Stimulated activated memory B cell treated with anti-CD40 and anti-IgM and Interleukin-4, amounts not matched to agents 10 μg/mL and 1 μg/mL and 100 μg/mL, for 72 hours (primary cell): Measurements from ENCODE around the gene UTP18.
"Not testable (repeated sequence)": the region's sequence is repeated elsewhere in the genome, so short reads cannot be mapped to it uniquely, and the experiment has no call there.

Experiments used
- ATAC-seq: fragments of 150-1000 bp; cut with Tn5 transposase; 2 replicates; pipeline ENCODE4 v1.10.0; 2021
- H3K27ac Mint-ChIP-seq: one replicate; pipeline ENCODE4 v1.8.0; 2022; ENCODE audit warnings: mild to moderate bottlenecking, mixed read lengths
- H3K27me3 Mint-ChIP-seq: one replicate; pipeline ENCODE4 v1.8.0; 2022; ENCODE audit warnings: mixed read lengths
- H3K36me3 Mint-ChIP-seq: one replicate; pipeline ENCODE4 v1.8.0; 2022; ENCODE audit warnings: mixed read lengths
- H3K4me1 Mint-ChIP-seq: one replicate; pipeline ENCODE4 v1.8.0; 2022; ENCODE audit warnings: mixed read lengths
- H3K4me3 Mint-ChIP-seq: one replicate; pipeline ENCODE4 v1.8.0; 2022; ENCODE audit warnings: mild to moderate bottlenecking, moderate library complexity, mixed read lengths
- H3K9me3 Mint-ChIP-seq: one replicate; pipeline ENCODE4 v1.8.0; 2022; ENCODE audit warnings: mixed read lengths

UTP18 gene

GRCh38 chr17:51260237-51261023 is at the start of gene UTP18:
Gene UTP18 (plus strand): TSS chr17:51260546. CDS start chr17:51260585, 39 bp downstream.
- Mint-ChIP-seq H3K27me3 (no peaks in the 10 kb centered on the region), H3K4me3 (peak within 1 kb of the TSS; percentile 78), H3K4me1 (peaks cover 60% of the 10 kb centered on the region), H3K9me3 (no peaks in the 10 kb centered on the region), H3K27ac (peak within 1 kb of the TSS; percentile 98), H3K36me3 (peaks cover 9% of the 10 kb centered on the region)
- ATAC-seq = peak; percentile 93

- no peak overlapping the region for H3K4me3 Mint-ChIP-seq
- H3K4me1 Mint-ChIP-seq = no peaks in the 10 kb centered on the region
- H3K9me3 Mint-ChIP-seq = no peaks in the 10 kb centered on the region
- no peak overlapping the region for H3K27ac Mint-ChIP-seq
- ATAC-seq = no peak
- no peaks in the 10 kb centered on the region for H3K27me3 Mint-ChIP-seq
- H3K36me3 Mint-ChIP-seq = peaks cover 41% of the 10 kb centered on the region
Observed at GRCh38 chr17:51214920-51215319, 45.4 kb upstream of the UTP18 start.

- ATAC-seq = no peak
- Mint-ChIP-seq H3K27me3 (no peaks in the 10 kb centered on the region), H3K27ac (no peak overlapping the region), H3K9me3 (no peaks in the 10 kb centered on the region), H3K4me3 (no peak overlapping the region), H3K4me1 (no peaks in the 10 kb centered on the region), H3K36me3 (peaks cover 35% of the 10 kb centered on the region)
Observed at GRCh38 chr17:51217946-51218345, 42.4 kb upstream of the UTP18 start.

GRCh38 chr17:51221322-51221721 is 39.0 kb upstream of the UTP18 start:
- Mint-ChIP-seq H3K4me3 (no peak overlapping the region), H3K36me3 (peaks cover 39% of the 10 kb centered on the region), H3K9me3 (no peaks in the 10 kb centered on the region), H3K27me3 (no peaks in the 10 kb centered on the region), H3K4me1 (peaks cover 21% of the 10 kb centered on the region), H3K27ac (no peak overlapping the region)
- ATAC-seq = no peak

GRCh38 chr17:51224402-51225262 is 35.7 kb upstream of the UTP18 start:
- Mint-ChIP-seq H3K27me3 (no peaks in the 10 kb centered on the region), H3K36me3 (peaks cover 25% of the 10 kb centered on the region), H3K9me3 (no peaks in the 10 kb centered on the region), H3K4me3 (no peak overlapping the region), H3K27ac (no peak overlapping the region), H3K4me1 (peaks cover 36% of the 10 kb centered on the region)
- ATAC-seq = no peak

- not testable (repeated sequence) for H3K4me3 Mint-ChIP-seq, H3K27me3 Mint-ChIP-seq, ATAC-seq, H3K27ac Mint-ChIP-seq, H3K9me3 Mint-ChIP-seq
- Mint-ChIP-seq H3K4me1 (peaks cover 45% of the 10 kb centered on the region), H3K36me3 (peaks cover 16% of the 10 kb centered on the region)
Observed at GRCh38 chr17:51225523-51225922, 34.8 kb upstream of the UTP18 start.

GRCh38 chr17:51228161-51228560 is 32.2 kb upstream of the UTP18 start:
- peaks cover 10% of the 10 kb centered on the region for H3K36me3 Mint-ChIP-seq
- ATAC-seq = no peak
- H3K27ac Mint-ChIP-seq = no peak overlapping the region
- H3K4me3 Mint-ChIP-seq = no peak overlapping the region
- H3K4me1 Mint-ChIP-seq = peaks cover 60% of the 10 kb centered on the region
- no peaks in the 10 kb centered on the region for H3K9me3 Mint-ChIP-seq
- no peaks in the 10 kb centered on the region for H3K27me3 Mint-ChIP-seq

GRCh38 chr17:51229889-51230288 is 30.5 kb upstream of the UTP18 start:
- peak overlapping the region; percentile 15 for H3K27ac Mint-ChIP-seq

GRCh38 chr17:51230306-51230705 is 30.0 kb upstream of the UTP18 start:
- peak overlapping the region; percentile 15 for H3K27ac Mint-ChIP-seq
- no peak for ATAC-seq
- peaks cover 51% of the 10 kb centered on the region for H3K4me1 Mint-ChIP-seq
- H3K36me3 Mint-ChIP-seq = peaks cover 8% of the 10 kb centered on the region
- no peaks in the 10 kb centered on the region for H3K9me3 Mint-ChIP-seq
- no peaks in the 10 kb centered on the region for H3K27me3 Mint-ChIP-seq
- no peak overlapping the region for H3K4me3 Mint-ChIP-seq

More at GRCh38 chr17:51229889-51230288, 30.5 kb upstream of the UTP18 start:
- H3K36me3 Mint-ChIP-seq = peaks cover 8% of the 10 kb centered on the region
- peaks cover 55% of the 10 kb centered on the region for H3K4me1 Mint-ChIP-seq
- H3K9me3 Mint-ChIP-seq = no peaks in the 10 kb centered on the region
- H3K27me3 Mint-ChIP-seq = no peaks in the 10 kb centered on the region
- H3K4me3 Mint-ChIP-seq = no peak overlapping the region
- no peak for ATAC-seq

GRCh38 chr17:51231999-51232398 is 28.3 kb upstream of the UTP18 start:
- no peaks in the 10 kb centered on the region for H3K27me3 Mint-ChIP-seq
- peaks cover 48% of the 10 kb centered on the region for H3K4me1 Mint-ChIP-seq
- no peak overlapping the region for H3K4me3 Mint-ChIP-seq
- no peak overlapping the region for H3K27ac Mint-ChIP-seq
- H3K36me3 Mint-ChIP-seq = peaks cover 8% of the 10 kb centered on the region
- no peaks in the 10 kb centered on the region for H3K9me3 Mint-ChIP-seq
- no peak for ATAC-seq

- Mint-ChIP-seq H3K27ac (no peak overlapping the region), H3K4me1 (peaks cover 55% of the 10 kb centered on the region), H3K36me3 (peaks cover 8% of the 10 kb centered on the region), H3K4me3 (no peak overlapping the region), H3K27me3 (no peaks in the 10 kb centered on the region), H3K9me3 (no peaks in the 10 kb centered on the region)
- no peak for ATAC-seq
Observed at GRCh38 chr17:51234162-51234561, 26.2 kb upstream of the UTP18 start.

- Mint-ChIP-seq H3K27ac (peak overlapping the region; percentile 44), H3K4me3 (peak overlapping the region; percentile 49), H3K36me3 (peaks cover 5% of the 10 kb centered on the region), H3K9me3 (no peaks in the 10 kb centered on the region), H3K4me1 (peaks cover 33% of the 10 kb centered on the region), H3K27me3 (no peaks in the 10 kb centered on the region)
- peak; percentile 89 for ATAC-seq
Observed at GRCh38 chr17:51238255-51238887, 22.0 kb upstream of the UTP18 start.

GRCh38 chr17:51240275-51240674 is 20.1 kb upstream of the UTP18 start:
- H3K27me3 Mint-ChIP-seq = no peaks in the 10 kb centered on the region
- H3K4me3 Mint-ChIP-seq = no peak overlapping the region
- H3K4me1 Mint-ChIP-seq = peaks cover 33% of the 10 kb centered on the region
- H3K27ac Mint-ChIP-seq = no peak overlapping the region
- peaks cover 12% of the 10 kb centered on the region for H3K36me3 Mint-ChIP-seq
- ATAC-seq = no peak
- H3K9me3 Mint-ChIP-seq = no peaks in the 10 kb centered on the region

- no peaks in the 10 kb centered on the region for H3K27me3 Mint-ChIP-seq
- H3K27ac Mint-ChIP-seq = no peak overlapping the region
- H3K4me1 Mint-ChIP-seq = peaks cover 23% of the 10 kb centered on the region
- H3K4me3 Mint-ChIP-seq = no peak overlapping the region
- no peaks in the 10 kb centered on the region for H3K9me3 Mint-ChIP-seq
- ATAC-seq = no peak
- peaks cover 24% of the 10 kb centered on the region for H3K36me3 Mint-ChIP-seq
Observed at GRCh38 chr17:51244041-51244440, 16.3 kb upstream of the UTP18 start.

GRCh38 chr17:51245535-51245934 is 14.8 kb upstream of the UTP18 start:
- Mint-ChIP-seq H3K9me3 (no peaks in the 10 kb centered on the region), H3K27ac (no peak overlapping the region), H3K27me3 (no peaks in the 10 kb centered on the region), H3K36me3 (peaks cover 30% of the 10 kb centered on the region), H3K4me1 (peaks cover 12% of the 10 kb centered on the region), H3K4me3 (no peak overlapping the region)
- no peak for ATAC-seq
